ENCODE data around the gene TNPO1. TPM values are rescaled to one million over a fixed set of nuclear protein-coding genes. Genes with fewer than 3 reads are reported as not detected.
A peak's percentile ranks its signal among the peaks of the same experiment; 100 is the strongest.

The TNPO1 gene
- total and polyA plus RNA-seq, 2 of the 13 experiments (the other 11 are each of a cell fraction or from before 2014, with no cell fraction given): 26.7 to 123 TPM

DNA sequence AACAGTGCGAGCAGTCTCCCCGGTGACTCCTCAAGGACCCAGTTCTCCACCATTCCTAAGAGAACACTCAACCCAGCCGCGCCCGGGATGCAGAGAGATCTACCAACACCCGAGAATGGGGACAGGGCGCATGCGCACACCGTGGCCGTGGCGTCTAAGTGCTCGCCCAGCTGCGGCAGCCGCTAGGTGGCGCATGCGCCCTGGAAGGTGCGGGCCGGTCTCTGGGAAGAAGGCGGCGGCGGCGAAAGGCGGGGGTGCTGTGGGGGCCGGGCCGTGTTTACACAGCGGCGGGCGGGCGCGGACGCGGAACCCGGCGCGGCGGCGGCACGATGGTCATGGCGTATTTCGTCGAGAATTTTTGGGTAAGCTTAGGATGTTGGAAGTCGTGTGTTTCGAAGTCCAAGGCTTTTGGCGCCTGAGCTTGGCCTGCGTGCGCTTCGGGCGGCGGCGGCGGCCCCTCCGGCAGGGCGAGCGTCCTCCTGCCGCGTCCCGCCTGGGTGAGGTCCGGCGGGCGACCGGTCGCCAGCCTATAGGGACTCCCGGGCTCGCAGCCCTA lies 139.4 kb downstream of the TNPO1 start, which contains the start of gene FCHO2 (continued):
- TF ChIP-seq, protein P1, sequence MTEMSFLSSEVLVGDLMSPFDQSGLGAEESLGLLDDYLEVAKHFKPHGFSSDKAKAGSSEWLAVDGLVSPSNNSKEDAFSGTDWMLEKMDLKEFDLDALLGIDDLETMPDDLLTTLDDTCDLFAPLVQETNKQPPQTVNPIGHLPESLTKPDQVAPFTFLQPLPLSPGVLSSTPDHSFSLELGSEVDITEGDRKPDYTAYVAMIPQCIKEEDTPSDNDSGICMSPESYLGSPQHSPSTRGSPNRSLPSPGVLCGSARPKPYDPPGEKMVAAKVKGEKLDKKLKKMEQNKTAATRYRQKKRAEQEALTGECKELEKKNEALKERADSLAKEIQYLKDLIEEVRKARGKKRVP (CRISPR knock-in tag; IDR thresholded peaks at IDR 0.05): peak in 1 of 2 experiments; percentile 67; a peak in 2 of 4 replicates
- TF ChIP-seq ZNF562 (CRISPR knock-in tag; IDR thresholded peaks at IDR 0.05; ENCODE audit: borderline replicate concordance): no peak
- TF ChIP-seq, protein P2, sequence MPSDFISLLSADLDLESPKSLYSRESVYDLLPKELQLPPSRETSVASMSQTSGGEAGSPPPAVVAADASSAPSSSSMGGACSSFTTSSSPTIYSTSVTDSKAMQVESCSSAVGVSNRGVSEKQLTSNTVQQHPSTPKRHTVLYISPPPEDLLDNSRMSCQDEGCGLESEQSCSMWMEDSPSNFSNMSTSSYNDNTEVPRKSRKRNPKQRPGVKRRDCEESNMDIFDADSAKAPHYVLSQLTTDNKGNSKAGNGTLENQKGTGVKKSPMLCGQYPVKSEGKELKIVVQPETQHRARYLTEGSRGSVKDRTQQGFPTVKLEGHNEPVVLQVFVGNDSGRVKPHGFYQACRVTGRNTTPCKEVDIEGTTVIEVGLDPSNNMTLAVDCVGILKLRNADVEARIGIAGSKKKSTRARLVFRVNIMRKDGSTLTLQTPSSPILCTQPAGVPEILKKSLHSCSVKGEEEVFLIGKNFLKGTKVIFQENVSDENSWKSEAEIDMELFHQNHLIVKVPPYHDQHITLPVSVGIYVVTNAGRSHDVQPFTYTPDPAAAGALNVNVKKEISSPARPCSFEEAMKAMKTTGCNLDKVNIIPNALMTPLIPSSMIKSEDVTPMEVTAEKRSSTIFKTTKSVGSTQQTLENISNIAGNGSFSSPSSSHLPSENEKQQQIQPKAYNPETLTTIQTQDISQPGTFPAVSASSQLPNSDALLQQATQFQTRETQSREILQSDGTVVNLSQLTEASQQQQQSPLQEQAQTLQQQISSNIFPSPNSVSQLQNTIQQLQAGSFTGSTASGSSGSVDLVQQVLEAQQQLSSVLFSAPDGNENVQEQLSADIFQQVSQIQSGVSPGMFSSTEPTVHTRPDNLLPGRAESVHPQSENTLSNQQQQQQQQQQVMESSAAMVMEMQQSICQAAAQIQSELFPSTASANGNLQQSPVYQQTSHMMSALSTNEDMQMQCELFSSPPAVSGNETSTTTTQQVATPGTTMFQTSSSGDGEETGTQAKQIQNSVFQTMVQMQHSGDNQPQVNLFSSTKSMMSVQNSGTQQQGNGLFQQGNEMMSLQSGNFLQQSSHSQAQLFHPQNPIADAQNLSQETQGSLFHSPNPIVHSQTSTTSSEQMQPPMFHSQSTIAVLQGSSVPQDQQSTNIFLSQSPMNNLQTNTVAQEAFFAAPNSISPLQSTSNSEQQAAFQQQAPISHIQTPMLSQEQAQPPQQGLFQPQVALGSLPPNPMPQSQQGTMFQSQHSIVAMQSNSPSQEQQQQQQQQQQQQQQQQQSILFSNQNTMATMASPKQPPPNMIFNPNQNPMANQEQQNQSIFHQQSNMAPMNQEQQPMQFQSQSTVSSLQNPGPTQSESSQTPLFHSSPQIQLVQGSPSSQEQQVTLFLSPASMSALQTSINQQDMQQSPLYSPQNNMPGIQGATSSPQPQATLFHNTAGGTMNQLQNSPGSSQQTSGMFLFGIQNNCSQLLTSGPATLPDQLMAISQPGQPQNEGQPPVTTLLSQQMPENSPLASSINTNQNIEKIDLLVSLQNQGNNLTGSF (CRISPR knock-in tag; IDR thresholded peaks at IDR 0.05): no peak
- TF ChIP-seq, protein P3, sequence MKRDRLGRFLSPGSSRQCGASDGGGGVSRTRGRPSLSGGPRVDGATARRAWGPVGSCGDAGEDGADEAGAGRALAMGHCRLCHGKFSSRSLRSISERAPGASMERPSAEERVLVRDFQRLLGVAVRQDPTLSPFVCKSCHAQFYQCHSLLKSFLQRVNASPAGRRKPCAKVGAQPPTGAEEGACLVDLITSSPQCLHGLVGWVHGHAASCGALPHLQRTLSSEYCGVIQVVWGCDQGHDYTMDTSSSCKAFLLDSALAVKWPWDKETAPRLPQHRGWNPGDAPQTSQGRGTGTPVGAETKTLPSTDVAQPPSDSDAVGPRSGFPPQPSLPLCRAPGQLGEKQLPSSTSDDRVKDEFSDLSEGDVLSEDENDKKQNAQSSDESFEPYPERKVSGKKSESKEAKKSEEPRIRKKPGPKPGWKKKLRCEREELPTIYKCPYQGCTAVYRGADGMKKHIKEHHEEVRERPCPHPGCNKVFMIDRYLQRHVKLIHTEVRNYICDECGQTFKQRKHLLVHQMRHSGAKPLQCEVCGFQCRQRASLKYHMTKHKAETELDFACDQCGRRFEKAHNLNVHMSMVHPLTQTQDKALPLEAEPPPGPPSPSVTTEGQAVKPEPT (CRISPR knock-in tag; IDR thresholded peaks at IDR 0.05; ENCODE audit: low read depth): no peak
- TF ChIP-seq SRSF1 (optimal IDR thresholded peaks at IDR 0.05; ENCODE audit: low read depth, low read length): peak; percentile 89
- no peak for TF ChIP-seq ZNF674 (CRISPR knock-in tag; IDR thresholded peaks at IDR 0.05; ENCODE audit: low read depth)
- TF ChIP-seq, protein P4, sequence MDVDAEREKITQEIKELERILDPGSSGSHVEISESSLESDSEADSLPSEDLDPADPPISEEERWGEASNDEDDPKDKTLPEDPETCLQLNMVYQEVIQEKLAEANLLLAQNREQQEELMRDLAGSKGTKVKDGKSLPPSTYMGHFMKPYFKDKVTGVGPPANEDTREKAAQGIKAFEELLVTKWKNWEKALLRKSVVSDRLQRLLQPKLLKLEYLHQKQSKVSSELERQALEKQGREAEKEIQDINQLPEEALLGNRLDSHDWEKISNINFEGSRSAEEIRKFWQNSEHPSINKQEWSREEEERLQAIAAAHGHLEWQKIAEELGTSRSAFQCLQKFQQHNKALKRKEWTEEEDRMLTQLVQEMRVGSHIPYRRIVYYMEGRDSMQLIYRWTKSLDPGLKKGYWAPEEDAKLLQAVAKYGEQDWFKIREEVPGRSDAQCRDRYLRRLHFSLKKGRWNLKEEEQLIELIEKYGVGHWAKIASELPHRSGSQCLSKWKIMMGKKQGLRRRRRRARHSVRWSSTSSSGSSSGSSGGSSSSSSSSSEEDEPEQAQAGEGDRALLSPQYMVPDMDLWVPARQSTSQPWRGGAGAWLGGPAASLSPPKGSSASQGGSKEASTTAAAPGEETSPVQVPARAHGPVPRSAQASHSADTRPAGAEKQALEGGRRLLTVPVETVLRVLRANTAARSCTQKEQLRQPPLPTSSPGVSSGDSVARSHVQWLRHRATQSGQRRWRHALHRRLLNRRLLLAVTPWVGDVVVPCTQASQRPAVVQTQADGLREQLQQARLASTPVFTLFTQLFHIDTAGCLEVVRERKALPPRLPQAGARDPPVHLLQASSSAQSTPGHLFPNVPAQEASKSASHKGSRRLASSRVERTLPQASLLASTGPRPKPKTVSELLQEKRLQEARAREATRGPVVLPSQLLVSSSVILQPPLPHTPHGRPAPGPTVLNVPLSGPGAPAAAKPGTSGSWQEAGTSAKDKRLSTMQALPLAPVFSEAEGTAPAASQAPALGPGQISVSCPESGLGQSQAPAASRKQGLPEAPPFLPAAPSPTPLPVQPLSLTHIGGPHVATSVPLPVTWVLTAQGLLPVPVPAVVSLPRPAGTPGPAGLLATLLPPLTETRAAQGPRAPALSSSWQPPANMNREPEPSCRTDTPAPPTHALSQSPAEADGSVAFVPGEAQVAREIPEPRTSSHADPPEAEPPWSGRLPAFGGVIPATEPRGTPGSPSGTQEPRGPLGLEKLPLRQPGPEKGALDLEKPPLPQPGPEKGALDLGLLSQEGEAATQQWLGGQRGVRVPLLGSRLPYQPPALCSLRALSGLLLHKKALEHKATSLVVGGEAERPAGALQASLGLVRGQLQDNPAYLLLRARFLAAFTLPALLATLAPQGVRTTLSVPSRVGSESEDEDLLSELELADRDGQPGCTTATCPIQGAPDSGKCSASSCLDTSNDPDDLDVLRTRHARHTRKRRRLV (CRISPR knock-in tag; IDR thresholded peaks at IDR 0.05): no peak
- peak; percentile 62; the same call in 1 of the 2 replicates for TF ChIP-seq ZNF724P (CRISPR knock-in tag; IDR thresholded peaks at IDR 0.05; ENCODE audit: borderline replicate concordance)
- no peak for TF ChIP-seq HNRNPL (IDR thresholded peaks at IDR 0.05; ENCODE audit: low read depth, low read length)
- no peak for TF ChIP-seq NBN (conservative IDR thresholded peaks at IDR 0.05)
- TF ChIP-seq KLF15 (CRISPR knock-in tag; IDR thresholded peaks at IDR 0.05; ENCODE audit: borderline replicate concordance): no peak
- TF ChIP-seq, protein P5, sequence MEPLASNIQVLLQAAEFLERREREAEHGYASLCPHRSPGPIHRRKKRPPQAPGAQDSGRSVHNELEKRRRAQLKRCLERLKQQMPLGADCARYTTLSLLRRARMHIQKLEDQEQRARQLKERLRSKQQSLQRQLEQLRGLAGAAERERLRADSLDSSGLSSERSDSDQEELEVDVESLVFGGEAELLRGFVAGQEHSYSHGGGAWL (CRISPR knock-in tag; IDR thresholded peaks at IDR 0.05): peak; percentile 51; the same call in 1 of the 2 replicates
- TF ChIP-seq, protein P6, sequence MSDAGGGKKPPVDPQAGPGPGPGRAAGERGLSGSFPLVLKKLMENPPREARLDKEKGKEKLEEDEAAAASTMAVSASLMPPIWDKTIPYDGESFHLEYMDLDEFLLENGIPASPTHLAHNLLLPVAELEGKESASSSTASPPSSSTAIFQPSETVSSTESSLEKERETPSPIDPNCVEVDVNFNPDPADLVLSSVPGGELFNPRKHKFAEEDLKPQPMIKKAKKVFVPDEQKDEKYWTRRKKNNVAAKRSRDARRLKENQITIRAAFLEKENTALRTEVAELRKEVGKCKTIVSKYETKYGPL (CRISPR knock-in tag; IDR thresholded peaks at IDR 0.05): no peak
